WTC11 (cell line): Measurements from ENCODE around the gene TAC3.
"Not testable (repeated sequence)": the region's sequence is repeated elsewhere in the genome, so short reads cannot be mapped to it uniquely, and the experiment has no call there.

ENCODE experiments used
- FOXP4 ChIP-seq: sonication (generic); formaldehyde crosslinking; IDR thresholded peaks from 2 replicates; pipeline ENCODE4 v1.8.0; 2022; ENCODE audit warnings: mild to moderate bottlenecking, missing genetic modification reagents
- MXD4 ChIP-seq: fragments of 250-450 bp; sonication (Bioruptor Pico); IDR thresholded peaks from 2 replicates; pipeline ENCODE4 v1.8.0; 2021; ENCODE audit warnings: mild to moderate bottlenecking, moderate library complexity, borderline replicate concordance
- USF2 ChIP-seq: sonication (generic); formaldehyde crosslinking; IDR thresholded peaks from 2 replicates; pipeline ENCODE4 v1.8.1; 2023; ENCODE audit warnings: mild to moderate bottlenecking, missing genetic modification reagents, moderate library complexity

- TF ChIP-seq FOXP4, USF2, MXD4 (CRISPR knock-in tag): not testable (repeated sequence)
Observed at GRCh38 chr12:56963557-56963956, 52.8 kb downstream of the TAC3 start.
